ENCODE measurements around the gene PASK.

DNA sequence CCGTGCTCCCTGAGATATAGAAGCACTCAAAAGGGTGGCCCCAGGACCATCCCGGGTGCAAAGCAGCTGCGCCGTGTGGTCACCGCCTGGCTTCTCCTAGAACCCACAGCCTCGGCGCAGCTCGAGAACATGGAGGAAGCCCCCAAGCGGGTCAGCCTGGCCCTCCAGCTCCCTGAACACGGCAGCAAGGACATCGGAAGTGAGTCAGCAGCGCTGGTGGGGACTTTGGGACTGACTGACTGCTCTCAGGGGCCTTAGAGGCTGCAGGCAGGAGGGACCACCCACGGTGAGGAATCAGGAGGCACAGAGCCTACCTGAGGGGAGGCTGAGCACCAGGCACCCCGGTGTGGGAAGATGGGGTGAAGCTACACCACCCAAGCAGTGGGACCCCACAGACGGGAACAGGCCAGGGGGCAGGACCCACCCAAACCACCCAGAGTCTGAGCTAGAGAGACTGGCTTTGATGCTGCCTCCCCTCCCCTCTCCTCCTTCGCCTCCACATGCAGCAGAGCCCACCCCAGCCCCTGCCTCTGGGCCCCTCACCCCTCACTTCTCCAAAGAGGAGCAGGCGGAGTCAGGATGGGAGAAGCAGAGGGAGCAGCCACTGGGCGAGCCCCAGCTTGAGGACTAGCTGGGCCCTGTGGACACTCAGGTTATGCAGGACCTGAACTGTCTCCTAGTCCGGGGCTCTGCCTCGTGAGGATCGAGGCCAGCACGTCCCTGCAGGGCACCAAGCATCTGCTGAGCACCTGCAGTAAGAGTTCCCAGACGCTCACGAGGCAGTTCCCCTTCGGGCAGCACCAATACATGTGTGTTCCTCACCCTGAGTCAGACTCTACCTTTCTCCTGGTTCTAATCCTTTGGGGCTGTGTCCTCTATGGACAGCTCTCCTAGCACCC is 75.9 kb downstream of the PASK start:
- TF ChIP-seq EZH2 (IDR thresholded peaks at IDR 0.05; ENCODE audit: borderline replicate concordance, insufficient read depth, low read length, poor library complexity, severe bottlenecking) = no peak
- TF ChIP-seq MXI1 (conservative IDR thresholded peaks at IDR 0.05; ENCODE audit: poor library complexity, severe bottlenecking) = no peak
- TF ChIP-seq, protein P1, sequence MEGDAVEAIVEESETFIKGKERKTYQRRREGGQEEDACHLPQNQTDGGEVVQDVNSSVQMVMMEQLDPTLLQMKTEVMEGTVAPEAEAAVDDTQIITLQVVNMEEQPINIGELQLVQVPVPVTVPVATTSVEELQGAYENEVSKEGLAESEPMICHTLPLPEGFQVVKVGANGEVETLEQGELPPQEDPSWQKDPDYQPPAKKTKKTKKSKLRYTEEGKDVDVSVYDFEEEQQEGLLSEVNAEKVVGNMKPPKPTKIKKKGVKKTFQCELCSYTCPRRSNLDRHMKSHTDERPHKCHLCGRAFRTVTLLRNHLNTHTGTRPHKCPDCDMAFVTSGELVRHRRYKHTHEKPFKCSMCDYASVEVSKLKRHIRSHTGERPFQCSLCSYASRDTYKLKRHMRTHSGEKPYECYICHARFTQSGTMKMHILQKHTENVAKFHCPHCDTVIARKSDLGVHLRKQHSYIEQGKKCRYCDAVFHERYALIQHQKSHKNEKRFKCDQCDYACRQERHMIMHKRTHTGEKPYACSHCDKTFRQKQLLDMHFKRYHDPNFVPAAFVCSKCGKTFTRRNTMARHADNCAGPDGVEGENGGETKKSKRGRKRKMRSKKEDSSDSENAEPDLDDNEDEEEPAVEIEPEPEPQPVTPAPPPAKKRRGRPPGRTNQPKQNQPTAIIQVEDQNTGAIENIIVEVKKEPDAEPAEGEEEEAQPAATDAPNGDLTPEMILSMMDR (IDR thresholded peaks at IDR 0.05; ENCODE audit: poor library complexity, severe bottlenecking) = no peak
- TF ChIP-seq, protein P2, sequence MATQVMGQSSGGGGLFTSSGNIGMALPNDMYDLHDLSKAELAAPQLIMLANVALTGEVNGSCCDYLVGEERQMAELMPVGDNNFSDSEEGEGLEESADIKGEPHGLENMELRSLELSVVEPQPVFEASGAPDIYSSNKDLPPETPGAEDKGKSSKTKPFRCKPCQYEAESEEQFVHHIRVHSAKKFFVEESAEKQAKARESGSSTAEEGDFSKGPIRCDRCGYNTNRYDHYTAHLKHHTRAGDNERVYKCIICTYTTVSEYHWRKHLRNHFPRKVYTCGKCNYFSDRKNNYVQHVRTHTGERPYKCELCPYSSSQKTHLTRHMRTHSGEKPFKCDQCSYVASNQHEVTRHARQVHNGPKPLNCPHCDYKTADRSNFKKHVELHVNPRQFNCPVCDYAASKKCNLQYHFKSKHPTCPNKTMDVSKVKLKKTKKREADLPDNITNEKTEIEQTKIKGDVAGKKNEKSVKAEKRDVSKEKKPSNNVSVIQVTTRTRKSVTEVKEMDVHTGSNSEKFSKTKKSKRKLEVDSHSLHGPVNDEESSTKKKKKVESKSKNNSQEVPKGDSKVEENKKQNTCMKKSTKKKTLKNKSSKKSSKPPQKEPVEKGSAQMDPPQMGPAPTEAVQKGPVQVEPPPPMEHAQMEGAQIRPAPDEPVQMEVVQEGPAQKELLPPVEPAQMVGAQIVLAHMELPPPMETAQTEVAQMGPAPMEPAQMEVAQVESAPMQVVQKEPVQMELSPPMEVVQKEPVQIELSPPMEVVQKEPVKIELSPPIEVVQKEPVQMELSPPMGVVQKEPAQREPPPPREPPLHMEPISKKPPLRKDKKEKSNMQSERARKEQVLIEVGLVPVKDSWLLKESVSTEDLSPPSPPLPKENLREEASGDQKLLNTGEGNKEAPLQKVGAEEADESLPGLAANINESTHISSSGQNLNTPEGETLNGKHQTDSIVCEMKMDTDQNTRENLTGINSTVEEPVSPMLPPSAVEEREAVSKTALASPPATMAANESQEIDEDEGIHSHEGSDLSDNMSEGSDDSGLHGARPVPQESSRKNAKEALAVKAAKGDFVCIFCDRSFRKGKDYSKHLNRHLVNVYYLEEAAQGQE (IDR thresholded peaks at IDR 0.05; ENCODE audit: borderline replicate concordance) = no peak
- TF ChIP-seq RAD21 (conservative IDR thresholded peaks at IDR 0.05) = no peak
- TF ChIP-seq EP300 (conservative IDR thresholded peaks at IDR 0.05; ENCODE audit: poor library complexity, severe bottlenecking) = no peak
- no peak for TF ChIP-seq SMC3 (conservative IDR thresholded peaks at IDR 0.05; ENCODE audit: poor library complexity)
- no peak for TF ChIP-seq POLR2AphosphoS5 (IDR thresholded peaks at IDR 0.05)
- no peak for TF ChIP-seq TAF1 (IDR thresholded peaks at IDR 0.05; ENCODE audit: low read depth)
